GM19193 (cell line): Measurements from ENCODE around the gene TBC1D22A.

Source experiments
- POLR2A ChIP-seq: IDR thresholded peaks from 4 replicates; pipeline ENCODE4 v1.6.1; 2011; ENCODE audit not compliant: insufficient read depth, insufficient read length; ENCODE audit errors: extremely low read depth

TBC1D22A gene

DNA sequence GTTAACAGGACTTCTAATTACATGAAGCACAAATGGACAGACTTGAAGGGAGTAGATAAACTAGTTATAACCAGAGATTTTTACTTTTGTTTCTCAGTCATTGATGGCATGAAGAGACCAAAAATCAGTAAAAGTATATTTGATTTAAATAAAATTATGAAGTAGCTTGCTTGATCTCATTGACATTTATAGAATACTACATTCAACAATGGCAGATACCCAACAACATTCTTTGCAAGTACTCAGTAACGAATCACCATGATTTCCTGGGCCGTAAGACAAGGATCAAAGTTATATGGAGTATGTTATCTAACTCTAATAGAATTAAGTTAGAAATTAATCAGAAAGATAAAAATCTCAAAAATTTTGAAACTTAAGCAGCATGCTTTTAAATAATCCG lies 317.6 kb downstream of the TBC1D22A start:
- TF ChIP-seq POLR2A = no peak

DNA sequence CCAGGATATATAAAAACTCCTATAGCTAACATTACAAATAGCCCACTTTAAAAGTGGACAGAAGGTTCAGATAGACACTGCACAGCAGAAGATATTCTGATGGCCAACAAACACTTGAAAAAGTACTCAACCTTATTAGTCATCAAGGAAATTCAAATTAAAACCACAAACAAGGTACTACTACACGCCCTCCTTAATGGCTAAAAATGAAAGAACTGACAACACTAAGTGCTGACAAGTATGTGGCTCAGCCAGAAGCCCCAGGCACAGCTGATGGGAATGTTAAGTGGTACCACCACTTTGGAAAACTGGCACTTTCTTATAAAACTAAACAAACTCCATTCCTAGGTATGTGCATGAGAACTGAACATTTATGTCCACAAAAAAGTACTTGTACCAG lies 320.1 kb downstream of the TBC1D22A start:
- no peak for TF ChIP-seq POLR2A

DNA sequence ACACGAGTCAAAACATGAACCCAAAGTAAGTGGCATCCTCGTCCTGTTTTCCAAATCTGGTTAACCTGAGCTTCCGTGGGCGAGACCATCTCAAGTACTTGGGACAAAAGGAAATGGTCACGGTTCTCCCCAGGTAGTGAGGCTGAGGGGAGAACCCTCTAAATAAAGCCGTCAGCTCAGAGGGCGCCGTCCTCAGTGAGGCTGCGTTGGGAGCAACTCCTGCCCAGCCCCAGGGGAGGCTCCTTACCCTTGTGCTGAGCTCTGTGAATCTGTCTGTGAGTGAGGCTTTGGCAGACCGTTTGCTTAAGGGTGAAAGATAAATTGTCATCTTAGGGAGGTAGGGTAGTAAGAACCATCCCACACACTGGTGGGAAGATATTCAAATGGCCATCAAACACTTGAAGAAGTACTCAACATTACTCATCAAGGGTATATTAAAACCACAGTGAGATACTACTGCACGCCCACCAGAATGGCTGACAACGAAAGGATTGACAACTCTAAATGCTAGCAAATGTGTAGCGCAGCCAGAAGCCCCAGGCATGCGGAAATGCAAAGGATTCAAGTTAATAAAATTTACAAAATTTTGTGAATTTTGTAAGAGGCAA lies 321.0 kb downstream of the TBC1D22A start:
- TF ChIP-seq POLR2A = no peak

DNA sequence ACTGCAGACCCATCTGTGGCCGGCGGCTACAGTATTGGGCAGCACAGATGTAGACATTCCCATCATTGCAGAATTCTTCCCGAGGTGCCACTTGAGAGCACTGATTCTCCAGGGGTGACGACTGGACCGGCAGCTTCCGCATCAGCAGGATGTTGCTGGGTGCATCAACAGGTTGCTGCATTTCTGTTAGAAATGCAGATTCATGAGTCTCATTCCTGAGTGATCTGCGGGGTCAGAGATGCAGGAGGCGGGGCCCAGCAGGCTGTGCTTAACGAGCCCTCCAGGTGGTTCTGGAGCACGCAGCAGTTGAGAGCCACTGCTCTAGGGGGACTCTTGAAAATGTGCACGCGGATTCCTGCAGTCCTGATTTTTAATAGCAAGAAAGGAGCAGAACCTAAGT lies 321.8 kb downstream of the TBC1D22A start:
- no peak for TF ChIP-seq POLR2A

DNA sequence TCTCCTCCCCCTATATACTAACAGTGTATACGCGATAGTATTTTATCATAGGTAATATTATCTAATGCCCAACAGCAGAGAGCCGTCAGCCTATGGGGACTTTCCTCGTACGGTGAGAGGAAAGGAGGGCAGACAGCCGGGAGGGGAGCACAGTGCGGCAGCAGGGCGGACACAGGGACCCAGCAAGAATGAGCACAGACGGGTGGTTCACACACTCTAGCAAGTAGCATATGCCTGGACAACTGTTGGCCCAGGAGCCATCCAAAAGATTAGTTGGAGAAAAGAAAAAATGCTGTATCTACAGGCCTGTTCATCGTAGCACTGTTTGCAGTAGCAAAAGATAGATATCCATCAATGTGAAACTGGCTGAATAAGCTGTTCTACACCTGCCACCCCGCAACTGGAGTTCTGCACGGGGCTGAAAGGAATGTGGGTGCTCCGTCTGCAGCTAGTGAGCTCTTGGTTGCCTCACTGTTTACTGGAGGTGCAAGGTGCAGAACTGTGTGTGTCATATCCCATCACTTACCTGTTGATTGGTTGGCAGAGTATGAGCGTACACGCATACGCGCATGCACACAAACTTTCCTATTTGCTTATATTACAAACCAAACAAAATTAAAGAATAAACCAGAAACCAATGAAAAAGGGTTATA lies 324.3 kb downstream of the TBC1D22A start:
- no peak for TF ChIP-seq POLR2A

DNA sequence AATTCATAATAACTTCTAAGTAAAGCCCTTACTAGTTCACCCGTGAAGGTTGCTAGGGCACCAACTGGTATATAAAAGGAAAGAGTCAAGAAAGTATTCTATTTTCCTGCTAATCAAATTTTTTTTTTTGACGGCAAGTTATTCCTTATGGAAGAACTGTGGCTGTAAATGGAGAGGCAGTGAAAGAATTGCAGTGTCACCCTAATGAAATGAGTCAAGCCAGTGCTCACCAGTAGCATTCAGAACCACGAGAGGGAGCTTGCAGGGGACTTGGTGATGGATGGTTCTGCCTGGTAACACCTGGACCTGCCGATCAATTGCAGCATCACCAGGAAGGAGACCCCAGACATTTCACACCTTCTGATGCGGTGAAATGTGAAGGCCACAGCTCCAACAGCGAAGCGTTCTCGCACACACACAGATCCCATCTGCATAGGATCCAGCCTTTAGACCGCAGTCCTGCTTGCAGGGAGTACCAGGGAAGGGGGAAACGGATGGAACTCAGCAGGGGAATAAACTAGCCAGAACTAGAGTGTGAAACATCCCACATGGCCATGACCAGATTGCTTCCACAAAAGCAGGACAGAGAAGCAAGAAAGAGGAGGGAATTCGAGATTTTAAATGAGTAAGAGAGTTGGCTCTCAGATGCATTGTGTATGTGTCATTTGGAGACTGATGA lies 326.2 kb downstream of the TBC1D22A start:
- no peak for TF ChIP-seq POLR2A

DNA sequence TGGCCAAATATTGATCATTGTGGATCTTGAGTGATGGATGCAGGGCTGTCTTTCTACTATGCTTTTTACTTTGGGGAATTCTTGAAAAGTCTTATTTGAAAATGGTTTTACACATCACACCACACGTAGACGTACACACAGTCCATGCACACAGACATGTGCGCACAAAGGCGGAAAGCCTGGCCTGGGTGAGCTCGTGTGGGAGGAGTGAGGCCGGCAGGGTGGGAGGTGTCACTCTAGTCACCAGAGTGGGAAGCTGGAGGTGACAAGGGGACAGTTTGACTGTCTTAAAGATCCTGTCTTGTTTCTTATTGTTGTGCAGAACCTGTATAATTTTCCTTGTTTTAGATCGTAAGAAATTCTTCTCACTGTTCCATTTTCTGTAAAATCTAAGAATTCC lies 326.9 kb downstream of the TBC1D22A start:
- TF ChIP-seq POLR2A = no peak

DNA sequence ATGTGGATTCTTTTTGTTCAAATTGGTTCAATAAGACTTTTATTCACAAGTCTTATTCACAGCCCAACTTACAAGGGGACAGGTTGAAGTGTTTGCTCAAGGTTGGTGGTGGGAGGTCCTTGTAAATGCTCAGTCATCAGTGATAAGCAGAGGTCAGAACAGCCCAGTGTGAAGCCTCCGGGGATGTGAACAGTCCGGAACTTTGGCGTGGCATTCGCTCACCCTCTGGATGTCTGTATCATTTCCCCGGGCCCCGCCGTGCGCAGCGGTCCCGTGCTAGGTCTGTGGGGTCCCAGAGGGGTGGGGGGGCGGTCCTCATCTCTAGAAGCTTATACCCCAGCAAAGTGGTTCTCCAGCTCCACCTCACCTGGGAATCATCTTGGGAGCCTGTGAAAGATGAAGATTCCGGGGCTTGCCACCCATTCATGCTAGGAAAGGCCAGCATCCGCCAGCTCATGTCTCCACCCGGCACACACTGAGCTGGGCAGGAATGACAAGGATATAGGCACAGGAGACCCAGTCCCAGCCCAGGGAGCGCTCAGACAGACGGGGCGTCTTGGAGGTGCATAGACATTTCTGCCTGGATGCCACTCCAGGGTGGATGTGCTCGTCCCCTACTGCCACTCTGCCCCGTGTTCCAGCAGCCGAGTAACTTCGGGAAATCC lies 327.5 kb downstream of the TBC1D22A start:
- no peak for TF ChIP-seq POLR2A

DNA sequence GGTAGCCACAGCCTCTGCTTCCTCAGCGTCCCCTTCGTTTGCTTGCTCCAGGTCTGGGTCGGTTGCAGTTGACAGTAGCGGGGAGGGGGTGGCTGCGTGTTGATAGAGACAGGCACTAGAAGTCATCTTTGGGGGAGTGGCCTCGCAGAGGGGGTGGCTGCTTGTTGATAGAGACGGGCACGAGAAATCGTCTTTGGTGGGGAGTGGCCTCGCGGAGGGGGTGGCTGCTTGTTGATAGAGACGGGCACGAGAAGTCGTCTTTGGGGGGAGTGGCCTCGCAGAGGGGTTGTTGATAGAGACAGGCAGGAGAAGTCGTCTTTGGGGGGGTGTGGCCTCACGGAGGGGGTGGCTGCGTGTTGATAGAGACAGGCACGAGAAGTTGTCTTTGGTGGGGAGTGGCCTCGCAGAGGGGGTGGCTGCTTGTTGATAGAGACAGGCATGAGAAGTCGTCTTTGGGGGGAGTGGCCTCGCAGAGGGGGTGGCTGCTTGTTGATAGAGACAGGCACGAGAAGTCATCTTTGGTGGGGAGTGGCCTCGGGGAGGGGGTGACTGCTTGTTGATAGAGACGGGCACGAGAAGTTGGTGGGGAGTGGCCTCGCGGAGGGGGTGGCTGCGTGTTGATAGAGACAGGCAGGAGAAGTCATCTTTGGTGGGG lies 328.3 kb downstream of the TBC1D22A start:
- no peak for TF ChIP-seq POLR2A

DNA sequence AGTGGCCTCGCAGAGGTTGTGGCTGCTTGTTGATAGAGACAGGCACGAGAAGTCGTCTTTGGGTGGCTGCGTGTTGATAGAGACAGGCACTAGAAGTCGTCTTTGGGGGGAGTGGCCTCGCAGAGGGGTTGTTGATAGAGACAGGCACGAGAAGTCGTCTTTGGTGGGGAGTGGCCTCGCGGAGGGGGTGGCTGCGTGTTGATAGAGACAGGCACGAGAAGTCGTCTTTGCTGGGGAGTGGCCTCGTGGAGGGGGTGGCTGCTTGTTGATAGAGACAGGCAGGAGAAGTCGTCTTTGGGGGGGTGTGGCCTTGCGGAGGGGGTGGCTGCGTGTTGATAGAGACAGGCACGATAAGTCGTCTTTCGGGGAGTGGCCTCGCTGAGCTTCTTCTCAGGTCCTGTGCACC lies 328.8 kb downstream of the TBC1D22A start:
- no peak for TF ChIP-seq POLR2A

DNA sequence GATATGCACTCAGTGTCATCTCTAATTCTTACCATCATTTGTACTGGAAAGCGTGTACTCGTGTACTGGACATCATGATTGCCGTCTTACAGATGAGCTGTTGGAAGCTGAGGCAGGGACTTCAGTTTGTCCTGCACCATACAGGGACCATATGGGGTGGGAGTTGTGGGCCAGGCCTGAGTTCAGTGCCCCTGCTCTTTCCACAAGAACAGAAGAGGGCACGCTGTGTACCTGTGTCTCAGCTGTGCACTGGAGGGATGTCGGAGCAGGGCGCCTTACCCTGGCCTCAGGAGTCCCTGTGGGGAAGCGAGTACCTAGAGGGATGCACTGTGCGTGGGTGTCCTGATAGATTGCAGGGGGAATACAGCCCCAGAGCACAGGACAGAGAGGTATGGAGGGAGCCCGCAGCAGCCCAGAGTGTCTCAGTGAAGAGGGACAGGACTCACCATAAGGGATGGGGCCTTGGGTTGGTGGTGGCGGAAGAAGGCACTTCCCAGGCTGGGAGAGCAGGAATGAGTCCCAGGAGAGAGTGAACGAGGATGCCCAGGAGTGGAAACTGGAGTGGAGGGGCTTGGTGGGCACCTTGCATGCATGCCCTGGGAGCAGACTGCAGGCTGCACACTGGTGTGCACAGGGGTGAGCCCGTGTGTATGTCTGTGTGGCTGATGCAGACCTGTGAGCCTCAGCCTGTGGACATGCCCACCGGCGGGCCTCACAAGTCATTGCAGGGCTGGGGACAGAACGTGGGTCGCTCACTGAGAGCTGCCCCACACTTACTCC lies 329.7 kb downstream of the TBC1D22A start:
- no peak for TF ChIP-seq POLR2A

DNA sequence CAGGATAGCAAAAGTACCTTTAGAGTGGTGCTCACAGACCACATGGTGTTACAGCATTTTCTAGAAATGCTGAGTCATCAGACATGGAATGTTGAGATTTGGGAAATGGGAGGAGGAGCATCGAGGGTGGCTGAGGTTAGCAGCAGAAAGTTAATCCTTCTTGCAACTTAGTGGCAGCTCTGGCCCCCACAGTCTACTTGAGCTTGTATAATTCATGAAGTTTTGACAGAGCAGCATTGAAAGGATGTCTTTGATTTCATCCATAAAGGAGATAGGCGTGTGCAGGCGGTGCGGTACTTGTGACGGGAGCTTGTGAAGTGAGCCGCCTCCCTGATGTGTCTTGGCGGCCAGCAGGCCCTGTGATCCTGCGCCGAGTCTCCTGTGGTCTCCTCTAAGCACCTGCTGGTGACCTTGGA lies 330.5 kb downstream of the TBC1D22A start:
- TF ChIP-seq POLR2A = no peak

DNA sequence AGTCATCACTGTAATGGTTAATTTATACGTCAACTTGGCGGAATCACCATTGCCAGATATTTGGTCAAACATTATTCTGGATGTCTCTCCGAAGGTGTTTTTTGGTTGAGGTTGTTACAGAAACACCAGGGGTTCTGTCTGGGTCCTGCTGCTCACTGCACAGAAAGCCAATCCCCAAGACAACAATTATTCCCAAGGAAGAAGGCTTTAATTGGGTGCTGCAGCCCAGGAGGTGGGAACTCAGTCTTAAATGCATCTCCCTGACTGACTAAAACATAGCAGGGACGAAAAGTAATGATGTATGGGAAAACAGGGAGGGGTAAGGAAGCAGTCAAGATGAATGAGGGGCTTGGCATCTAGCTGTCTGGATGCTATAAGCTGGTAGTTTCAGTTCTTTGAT lies 331.3 kb downstream of the TBC1D22A start:
- no peak for TF ChIP-seq POLR2A

DNA sequence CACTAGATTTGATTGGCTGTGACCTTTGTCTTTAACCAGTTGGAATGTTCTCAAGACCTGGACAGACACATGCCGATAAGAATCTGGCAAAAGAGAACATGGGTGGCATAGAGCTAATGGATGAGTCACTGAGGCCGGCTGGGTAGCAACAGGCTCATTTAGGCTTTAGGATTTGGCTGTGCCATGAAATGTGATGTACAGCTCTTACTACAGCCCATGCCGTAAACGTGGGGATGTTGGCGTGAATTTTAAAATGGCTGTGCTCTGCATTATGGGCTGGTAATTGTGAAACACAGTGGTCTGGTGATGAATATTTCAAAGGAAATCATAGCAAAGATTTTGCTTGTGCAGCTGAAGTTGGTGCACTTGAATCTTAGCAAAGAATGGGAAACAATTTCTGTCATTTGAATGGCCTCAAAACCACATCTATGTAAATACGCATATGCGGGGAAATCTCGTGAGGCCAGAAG lies 332.4 kb downstream of the TBC1D22A start:
- no peak for TF ChIP-seq POLR2A

DNA sequence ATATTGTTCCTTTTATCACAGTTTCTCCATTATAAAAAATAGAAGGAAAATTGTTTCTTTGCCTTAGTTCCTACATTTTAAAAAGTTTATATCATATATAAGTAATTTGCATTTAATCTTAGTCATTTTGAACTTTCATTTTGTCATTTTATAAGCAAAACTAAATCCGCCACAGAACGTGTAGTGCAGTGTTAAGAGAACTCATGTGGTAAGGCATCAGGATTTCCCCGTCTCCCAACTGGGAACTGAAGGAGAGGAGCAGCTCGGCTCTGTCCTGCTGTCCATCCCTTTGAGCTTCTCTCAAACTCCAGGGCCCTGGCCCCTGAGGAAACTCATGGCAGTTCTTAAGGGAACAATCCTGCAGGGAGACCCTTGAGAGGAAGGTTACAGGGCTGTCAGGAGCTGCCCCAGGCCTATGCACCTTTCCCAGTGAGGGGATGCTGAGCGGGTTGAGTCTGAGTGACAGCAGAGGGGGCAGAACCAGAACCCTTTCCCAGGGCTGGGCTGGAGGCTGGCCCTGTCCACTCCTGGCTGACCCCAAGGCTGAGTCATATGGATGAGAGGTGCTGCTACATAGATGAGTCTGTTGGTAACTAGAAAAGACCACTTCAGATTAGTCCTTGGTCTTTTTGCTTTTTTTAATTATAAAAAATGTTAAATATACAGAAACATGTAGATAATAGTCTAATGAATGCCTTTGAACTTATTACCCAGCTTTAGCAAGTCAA lies 333.1 kb downstream of the TBC1D22A start:
- no peak for TF ChIP-seq POLR2A
